GM21515 (cell line): Measurements from ENCODE around the gene SETD1A.
"Not testable (repeated sequence)": the region's sequence is repeated elsewhere in the genome, so short reads cannot be mapped to it uniquely, and the experiment has no call there.

Experiments
- ATAC-seq: cut with Tn5 transposase; IDR thresholded peaks from one replicate; pipeline ENCODE4 v1.9.1; 2021; ENCODE audit not compliant: unreplicated experiment

SETD1A gene

GRCh38 chr16:31013292-31013691, 55.7 kb downstream of the SETD1A start:
- not testable (repeated sequence) for ATAC-seq

DNA sequence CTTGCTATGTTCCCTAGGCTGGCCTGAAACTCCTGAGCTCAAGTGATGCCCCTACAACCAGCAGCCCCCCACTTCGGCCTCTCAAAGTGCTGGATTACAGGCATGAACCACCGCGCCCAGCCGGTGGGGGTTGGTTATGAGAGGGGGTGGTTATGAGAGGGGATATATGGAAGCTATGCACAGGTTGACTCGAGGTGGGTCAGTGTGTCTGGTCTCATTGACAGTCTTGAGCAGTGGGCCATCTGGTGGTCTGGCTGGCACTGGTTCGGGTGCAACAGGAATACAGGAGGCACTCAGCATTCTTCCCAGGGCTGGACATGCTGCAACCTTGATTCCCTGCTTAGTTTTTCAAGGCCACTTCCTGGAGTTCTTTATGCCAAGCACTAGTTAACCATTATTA, 58.5 kb downstream of the SETD1A start:
- no peak for ATAC-seq

- ATAC-seq, result not testable (repeated sequence)
These were observed 60.2 kb downstream of the SETD1A start for GRCh38 chr16:31017756-31018155.

GRCh38 chr16:31020536-31020935, 63.0 kb downstream of the SETD1A start:
- ATAC-seq, result no peak

- no peak for ATAC-seq
These were observed 65.1 kb downstream of the SETD1A start for GRCh38 chr16:31022544-31023251.

DNA sequence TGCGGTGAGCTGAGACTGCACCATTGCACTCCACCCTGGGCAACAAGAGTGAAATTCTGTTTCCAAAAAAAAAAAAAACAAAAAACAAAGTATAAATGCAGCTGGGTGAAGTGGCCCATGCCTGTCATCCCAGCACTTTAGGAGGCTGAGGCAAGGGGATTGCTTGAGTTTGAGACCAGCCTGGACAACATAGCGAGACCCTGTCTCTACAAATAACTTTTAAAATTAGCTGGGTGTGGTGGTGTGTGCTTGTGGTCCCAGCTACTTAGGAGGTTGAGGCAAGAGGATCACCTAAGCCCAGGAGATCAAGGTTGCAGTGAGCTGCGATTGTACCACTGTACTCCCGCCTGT, 65.7 kb downstream of the SETD1A start:
- ATAC-seq, result no peak

DNA sequence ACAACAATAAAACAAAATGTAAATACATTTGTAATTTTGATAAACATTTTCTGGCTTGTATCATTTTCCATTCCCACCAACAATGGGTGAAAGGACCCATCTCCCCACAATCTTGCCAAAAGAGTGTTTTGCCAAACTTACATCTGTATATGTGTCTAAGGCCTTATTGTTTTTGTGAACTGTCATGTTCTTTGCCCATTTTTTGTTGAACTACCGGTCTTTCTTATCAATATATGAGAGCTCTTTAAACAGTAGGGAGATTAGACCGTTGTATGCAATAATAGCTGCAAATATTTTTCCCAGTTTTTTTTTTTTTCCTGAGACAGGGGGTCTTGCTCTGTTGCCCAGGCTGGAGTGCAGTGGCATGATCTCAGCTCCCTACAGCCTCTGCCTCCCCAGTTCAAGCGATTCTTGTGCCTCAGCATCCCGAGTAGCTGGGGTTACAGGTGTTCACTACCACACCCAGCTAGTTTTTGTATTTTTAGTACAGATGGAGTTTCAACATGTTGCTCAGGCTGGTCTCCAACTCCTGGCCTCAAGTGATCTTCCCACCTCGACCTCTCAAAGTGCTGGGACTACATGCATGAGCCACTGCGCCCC, 66.2 kb downstream of the SETD1A start:
- no peak for ATAC-seq

DNA sequence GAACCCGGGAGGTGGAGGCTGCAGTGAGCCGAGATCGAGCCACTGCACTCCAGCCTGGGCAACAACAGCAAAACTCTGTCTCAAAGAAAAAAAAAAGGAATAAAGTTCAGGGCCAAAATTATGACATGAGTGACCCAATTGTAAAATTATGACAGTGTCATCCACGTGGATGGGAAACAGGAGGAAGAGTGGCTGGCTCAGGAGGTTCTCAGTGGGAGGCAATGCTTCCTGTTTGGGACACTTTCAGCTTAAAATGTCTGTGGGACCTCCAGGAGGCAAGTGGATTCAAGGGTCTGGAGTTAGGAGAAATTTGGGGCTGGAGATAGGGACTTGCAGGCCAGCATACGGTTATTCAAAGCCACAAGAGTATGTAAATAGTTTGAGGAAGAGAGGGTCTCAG, 67.8 kb downstream of the SETD1A start:
- no peak for ATAC-seq

DNA sequence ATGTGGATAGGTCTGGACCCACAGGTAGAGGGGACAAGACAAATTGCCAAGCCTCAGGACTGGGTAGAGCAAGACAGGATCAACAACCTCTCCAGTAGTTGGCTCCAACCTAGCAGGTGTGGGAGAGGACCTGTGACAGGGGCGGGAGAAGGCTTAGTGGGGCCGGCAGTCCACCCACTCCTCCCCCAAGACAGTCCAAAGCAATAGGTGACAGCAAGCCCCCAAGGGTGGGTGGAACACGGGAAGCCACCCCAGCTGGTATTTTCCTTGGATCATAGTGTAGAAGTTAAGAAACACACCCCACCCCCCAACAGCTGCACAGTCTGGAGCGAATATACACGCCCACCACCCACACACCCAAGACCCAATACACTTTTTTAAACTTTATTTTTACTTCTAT, 71.7 kb downstream of the SETD1A start:
- no peak for ATAC-seq

GRCh38 chr16:31031276-31031675, 73.7 kb downstream of the SETD1A start:
- ATAC-seq, result no peak

- ATAC-seq, result peak; percentile 71
These were observed 75.5 kb downstream of the SETD1A start, which contains the start of gene STX4 for GRCh38 chr16:31032736-31033708. Gene STX4 (plus strand): TSS chr16:31033558. CDS start chr16:31033806, 248 bp downstream.

- ATAC-seq, result peak; percentile 43
These were observed 76.3 kb downstream of the SETD1A start for GRCh38 chr16:31033709-31034492.
